Thyroid gland (tissue), 4 donors: ENCODE data around the gene ACAT2.

Experiments used
- POLR2A ChIP-seq, 2 donors: fragments of 450-650 bp; IDR thresholded peaks; one replicate each; pipeline ENCODE4 v1.6.1; 2017; ENCODE audit warnings: antibody characterized with exemption in 2 of 2, mild to moderate bottlenecking in 2 of 2, moderate library complexity in 1 of 2
- TF ChIP-seq, protein P1 (sequence below), 6 experiments: fragments of 200-600 bp in 3 of 6; fragments of 450-650 bp in 3 of 6; sonication (generic) in 3 of 6; IDR thresholded peaks; one replicate each; pipeline ENCODE4 v1.5.1; 2016 to 2019; ENCODE audit warnings: antibody characterized with exemption in 6 of 6, mild to moderate bottlenecking in 2 of 6, inconsistent platforms in 1 of 6, moderate library complexity in 1 of 6

DNA sequence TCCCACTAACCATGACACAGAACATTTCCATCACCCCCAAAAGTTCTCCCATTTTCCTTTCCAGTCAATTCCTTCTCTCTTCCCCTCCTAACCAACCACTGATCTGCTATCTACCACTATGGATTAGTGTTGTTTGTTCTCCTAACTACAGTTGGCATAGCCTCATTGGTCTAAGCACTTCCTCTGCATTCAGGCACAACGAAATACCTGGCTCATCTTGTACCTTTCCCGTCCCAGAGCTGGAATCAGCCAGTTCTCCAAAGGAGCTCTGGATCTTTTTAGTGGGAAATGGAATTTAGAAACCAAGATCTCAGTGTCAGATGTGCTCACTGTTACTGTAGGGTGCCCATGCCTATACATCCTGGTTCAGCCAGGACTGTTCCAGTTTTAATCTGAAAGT is 38.6 kb upstream of the ACAT2 start:
- TF ChIP-seq, protein P1, sequence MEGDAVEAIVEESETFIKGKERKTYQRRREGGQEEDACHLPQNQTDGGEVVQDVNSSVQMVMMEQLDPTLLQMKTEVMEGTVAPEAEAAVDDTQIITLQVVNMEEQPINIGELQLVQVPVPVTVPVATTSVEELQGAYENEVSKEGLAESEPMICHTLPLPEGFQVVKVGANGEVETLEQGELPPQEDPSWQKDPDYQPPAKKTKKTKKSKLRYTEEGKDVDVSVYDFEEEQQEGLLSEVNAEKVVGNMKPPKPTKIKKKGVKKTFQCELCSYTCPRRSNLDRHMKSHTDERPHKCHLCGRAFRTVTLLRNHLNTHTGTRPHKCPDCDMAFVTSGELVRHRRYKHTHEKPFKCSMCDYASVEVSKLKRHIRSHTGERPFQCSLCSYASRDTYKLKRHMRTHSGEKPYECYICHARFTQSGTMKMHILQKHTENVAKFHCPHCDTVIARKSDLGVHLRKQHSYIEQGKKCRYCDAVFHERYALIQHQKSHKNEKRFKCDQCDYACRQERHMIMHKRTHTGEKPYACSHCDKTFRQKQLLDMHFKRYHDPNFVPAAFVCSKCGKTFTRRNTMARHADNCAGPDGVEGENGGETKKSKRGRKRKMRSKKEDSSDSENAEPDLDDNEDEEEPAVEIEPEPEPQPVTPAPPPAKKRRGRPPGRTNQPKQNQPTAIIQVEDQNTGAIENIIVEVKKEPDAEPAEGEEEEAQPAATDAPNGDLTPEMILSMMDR (IDR thresholded peaks at IDR 0.05), result no peak
- no peak for TF ChIP-seq POLR2A (IDR thresholded peaks at IDR 0.05)
